ENCODE data around the gene DLG2. TPM values are rescaled to one million over a fixed set of nuclear protein-coding genes. Genes with fewer than 3 reads are reported as not detected.
A peak's percentile ranks its signal among the peaks of the same experiment; 100 is the strongest.

The DLG2 gene
- total RNA-seq, 4 donors from 2014 or later, result 1.3 to 4.7 (median 2.4) TPM

GRCh38 chr11:84396521-84396920 is 1230.6 kb downstream of the DLG2 start:
- ATAC-seq (no peak), DNase-seq (no peak)
- H3K4me1 ChIP-seq, result no peaks in the 10 kb centered on the region
- H3K27ac ChIP-seq, result no peak overlapping the region
- in situ Hi-C loops (cut with MboI; ENCODE audit: low sequenced_read_pairs in 4 of 4) (no loop called here), intact Hi-C loops (cut with DNase I; ENCODE audit: low total_unique reads) (no loop called here)
- no peaks in the 10 kb centered on the region for H3K36me3 ChIP-seq
- no peaks in the 10 kb centered on the region for H3K9me3 ChIP-seq
- TF ChIP-seq POLR2A (IDR thresholded peaks at IDR 0.05), result no peak
- TF ChIP-seq CTCF (IDR thresholded peaks at IDR 0.05 in 4 of 5, conservative IDR thresholded peaks at IDR 0.05 in 1 of 5), result no peak
- H3K27me3 ChIP-seq, result no peaks in the 10 kb centered on the region
- H3K4me3 ChIP-seq, result no peak overlapping the region

GRCh38 chr11:84390441-84391078 is 1236.6 kb downstream of the DLG2 start:
- TF ChIP-seq POLR2A (IDR thresholded peaks at IDR 0.05), result no peak
- TF ChIP-seq CTCF (IDR thresholded peaks at IDR 0.05 in 4 of 5, conservative IDR thresholded peaks at IDR 0.05 in 1 of 5), result no peak
- intact Hi-C loops (cut with DNase I; ENCODE audit: low total_unique reads), result no loop called here
- no peaks in the 10 kb centered on the region for H3K9me3 ChIP-seq
- H3K27me3 ChIP-seq, result no peaks in the 10 kb centered on the region
- no peaks in the 10 kb centered on the region for H3K36me3 ChIP-seq
- in situ Hi-C loops (cut with MboI; ENCODE audit: low sequenced_read_pairs in 4 of 4), result no loop called here
- no peak for ATAC-seq
- H3K4me3 ChIP-seq, result no peak overlapping the region
- no peaks in the 10 kb centered on the region for H3K4me1 ChIP-seq
- DNase-seq, result no peak
- no peak overlapping the region for H3K27ac ChIP-seq

- no peaks in the 10 kb centered on the region for H3K4me1 ChIP-seq
- intact Hi-C loops (cut with DNase I; ENCODE audit: low total_unique reads), result no loop called here
- in situ Hi-C loops (cut with MboI; ENCODE audit: low sequenced_read_pairs in 4 of 4), result no loop called here
- no peaks in the 10 kb centered on the region for H3K27me3 ChIP-seq
- no peaks in the 10 kb centered on the region for H3K9me3 ChIP-seq
- no peak overlapping the region for H3K4me3 ChIP-seq
- TF ChIP-seq CTCF (IDR thresholded peaks at IDR 0.05 in 4 of 5, conservative IDR thresholded peaks at IDR 0.05 in 1 of 5) (no peak), POLR2A (IDR thresholded peaks at IDR 0.05) (no peak)
- ATAC-seq (no peak), DNase-seq (no peak)
- no peaks in the 10 kb centered on the region for H3K36me3 ChIP-seq
- no peak overlapping the region for H3K27ac ChIP-seq
These were observed 1237.4 kb downstream of the DLG2 start for GRCh38 chr11:84389696-84390095.

- Histone ChIP-seq H3K36me3 (no peaks in the 10 kb centered on the region), H3K27me3 (no peaks in the 10 kb centered on the region), H3K9me3 (no peaks in the 10 kb centered on the region), H3K4me3 (no peak overlapping the region), H3K27ac (no peak overlapping the region), H3K4me1 (no peaks in the 10 kb centered on the region)
- ATAC-seq (no peak), DNase-seq (peak; percentile 3 to 14)
- intact Hi-C loops (cut with DNase I; ENCODE audit: low total_unique reads), result no loop called here
- in situ Hi-C loops (cut with MboI; ENCODE audit: low sequenced_read_pairs in 4 of 4), result no loop called here
- TF ChIP-seq CTCF (IDR thresholded peaks at IDR 0.05 in 4 of 5, conservative IDR thresholded peaks at IDR 0.05 in 1 of 5), result peak; percentile 15 to 67 (median 43)
- no peak for TF ChIP-seq POLR2A (IDR thresholded peaks at IDR 0.05)
These were observed 1242.4 kb downstream of the DLG2 start for GRCh38 chr11:84384731-84385130.

GRCh38 chr11:84383576-84383975 is 1243.6 kb downstream of the DLG2 start:
- in situ Hi-C loops (cut with MboI; ENCODE audit: low sequenced_read_pairs in 4 of 4), result no loop called here

More at GRCh38 chr11:84383576-84383975, 1243.6 kb downstream of the DLG2 start:
- H3K27me3 ChIP-seq, result no peaks in the 10 kb centered on the region
- H3K27ac ChIP-seq, result no peak overlapping the region
- ATAC-seq, result no peak
- no peak for TF ChIP-seq POLR2A (IDR thresholded peaks at IDR 0.05)
- no peak for TF ChIP-seq CTCF (IDR thresholded peaks at IDR 0.05 in 4 of 5, conservative IDR thresholded peaks at IDR 0.05 in 1 of 5)
- no peak for DNase-seq
- intact Hi-C loops (cut with DNase I; ENCODE audit: low total_unique reads), result no loop called here
- H3K9me3 ChIP-seq, result no peaks in the 10 kb centered on the region
- H3K4me1 ChIP-seq, result no peaks in the 10 kb centered on the region
- H3K4me3 ChIP-seq, result no peak overlapping the region
- no peaks in the 10 kb centered on the region for H3K36me3 ChIP-seq
